MCF 10A (cell line): ENCODE results near the gene GIT2. TPM values are rescaled to one million over a fixed set of nuclear protein-coding genes. Genes with fewer than 3 reads are reported as not detected.

Experiments used
- BruUV-seq: library from RNA; stranded (reverse); fragments of 400-500 nt; replicated peaks from 2 replicates; lab custom pipeline; 2021; lab: Mats Ljungman, UMichigan
- CTCF ChIA-PET: fragments of 300-600 bp; sonication (Branson Sonifier 250); formaldehyde crosslinking; extraction: SDS; loops from one replicate; lab custom pipeline; 2021; ENCODE audit warnings: antibody characterized with exemption, inconsistent platforms; lab: Yijun Ruan, JAX
- POLR2A ChIA-PET: fragments of 300-600, 350-650 bp; sonication (Branson Sonifier 250); formaldehyde crosslinking; extraction: SDS; loops from one replicate; lab custom pipeline; 2020; ENCODE audit warnings: antibody characterized with exemption, inconsistent platforms; lab: Yijun Ruan, JAX
- DNase-seq: peaks from one replicate; pipeline ENCODE4 v3.0.0-alpha.2; 2018; ENCODE audit not compliant: unreplicated experiment
- H3K27ac Mint-ChIP-seq: one replicate; pipeline ENCODE4 v1.8.0; 2022; ENCODE audit warnings: mild to moderate bottlenecking, low read depth, mixed read lengths; ENCODE audit not compliant: unreplicated experiment
- H3K27me3 Mint-ChIP-seq: one replicate; pipeline ENCODE4 v1.8.0; 2022; ENCODE audit warnings: mixed read lengths; ENCODE audit not compliant: insufficient read depth, unreplicated experiment
- H3K36me3 Mint-ChIP-seq: one replicate; pipeline ENCODE4 v1.8.0; 2022; ENCODE audit warnings: mild to moderate bottlenecking, moderate library complexity, mixed read lengths; ENCODE audit not compliant: insufficient read depth, unreplicated experiment
- H3K4me1 Mint-ChIP-seq: one replicate; pipeline ENCODE4 v1.8.0; 2022; ENCODE audit warnings: mixed read lengths; ENCODE audit not compliant: insufficient read depth, unreplicated experiment
- H3K4me3 Mint-ChIP-seq: one replicate; pipeline ENCODE4 v1.8.0; 2022; ENCODE audit warnings: mild to moderate bottlenecking, moderate library complexity, mixed read lengths; ENCODE audit not compliant: unreplicated experiment
- H3K9me3 Mint-ChIP-seq: one replicate; pipeline ENCODE4 v1.8.0; 2022; ENCODE audit warnings: mixed read lengths; ENCODE audit not compliant: unreplicated experiment
- CTCF ChIP-seq: fragments of 200-600 bp; IDR thresholded peaks from one replicate; pipeline ENCODE4 v1.8.0; 2022; ENCODE audit warnings: antibody characterized with exemption, mild to moderate bottlenecking; ENCODE audit not compliant: unreplicated experiment
- intact Hi-C: fragments of 100-400 bp; cut with micrococcal nuclease; formaldehyde crosslinking; loops from 2 replicates; pipeline ENCODE4 v1.14.1; 2022
- total RNA-seq: library from RNA; stranded (reverse); gene quantifications from 2 replicates; pipeline ENCODE4 v1.2.3, GENCODE V29; 2022

The GIT2 gene
- total RNA-seq, 1 experiment from 2014 or later, result 30.0 TPM

DNA sequence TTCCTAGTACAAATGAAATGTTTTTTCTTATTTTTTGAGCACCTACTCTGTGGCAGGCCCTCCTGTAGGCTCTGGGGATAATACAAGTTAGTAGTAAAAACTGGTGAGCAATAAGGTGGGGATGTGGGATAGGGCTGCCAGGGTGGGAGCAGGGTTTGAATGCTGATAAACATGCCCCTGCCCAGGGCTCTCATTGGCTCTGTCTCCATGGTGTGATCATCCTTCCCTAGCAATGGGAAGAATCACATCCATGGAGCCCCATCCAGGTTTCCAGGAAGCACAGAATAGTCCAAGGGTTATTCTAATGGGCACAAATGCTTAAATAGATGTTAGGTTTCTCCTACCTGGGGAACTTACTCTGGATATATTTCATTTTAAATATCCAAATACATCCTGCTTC is 45.5 kb downstream of the GIT2 start:
- ChIA-PET POLR2A (interaction anchor here (1.9 kb wide), 1 partner anchor 32 kb away, joined by 4 read pairs; no protein-coding TSS in a partner anchor), CTCF (interaction anchor here (0.6 to 1.0 kb wide), 2 partner anchors 93 to 106 kb away, joined by 3 to 4 read pairs; no protein-coding TSS in a partner anchor)
- no TSS peak for BruUV-seq
- TF ChIP-seq CTCF, result no peak
- H3K27me3 Mint-ChIP-seq, result no peaks in the 10 kb centered on the region
- H3K4me1 Mint-ChIP-seq, result peaks cover 21% of the 10 kb centered on the region
- intact Hi-C loops, result loop anchor here (5.0 kb wide), 1 partner anchor 87 kb away; no protein-coding TSS in a partner anchor
- H3K36me3 Mint-ChIP-seq, result peaks cover 81% of the 10 kb centered on the region
- H3K9me3 Mint-ChIP-seq, result no peaks in the 10 kb centered on the region
- no peak for DNase-seq
- H3K4me3 Mint-ChIP-seq, result no peak overlapping the region
- peak overlapping the region; percentile 24 for H3K27ac Mint-ChIP-seq

GRCh38 chr12:109949089-109949488 is 47.1 kb downstream of the GIT2 start:
- intact Hi-C loops, result no loop called here
- BruUV-seq, result no TSS peak
- CTCF ChIA-PET, result no interaction called here
- TF ChIP-seq CTCF, result no peak
- H3K27ac Mint-ChIP-seq, result peak overlapping the region; percentile 35
- H3K27me3 Mint-ChIP-seq, result no peaks in the 10 kb centered on the region
- H3K36me3 Mint-ChIP-seq, result peaks cover 78% of the 10 kb centered on the region
- H3K4me3 Mint-ChIP-seq, result no peak overlapping the region
- peaks cover 21% of the 10 kb centered on the region for H3K4me1 Mint-ChIP-seq
- no peak for DNase-seq
- H3K9me3 Mint-ChIP-seq, result no peaks in the 10 kb centered on the region
- POLR2A ChIA-PET, result interaction anchor here (0.7 kb wide), 2 partner anchors 9 to 171 kb away, joined by 3 read pairs; no protein-coding TSS in a partner anchor

DNA sequence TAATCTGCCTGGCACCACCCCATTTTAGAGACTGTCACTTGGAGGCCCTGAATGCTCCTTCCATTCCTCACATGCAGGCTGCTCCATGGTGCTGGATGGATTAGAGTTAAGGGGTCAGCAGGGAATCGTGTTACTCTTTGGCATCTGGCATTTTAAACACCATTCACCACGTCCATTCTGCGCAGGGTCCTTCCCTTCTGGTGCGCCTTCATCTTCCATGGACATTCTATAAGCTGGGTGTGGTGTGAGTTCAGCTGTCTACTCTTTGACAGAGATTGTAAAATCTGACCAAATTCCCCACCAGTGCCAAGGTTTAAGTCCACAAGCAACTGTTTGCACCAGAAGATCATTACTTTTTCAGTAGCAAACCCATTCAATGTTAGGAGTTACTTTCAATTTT is 47.8 kb downstream of the GIT2 start:
- H3K36me3 Mint-ChIP-seq, result peaks cover 77% of the 10 kb centered on the region
- no peaks in the 10 kb centered on the region for H3K27me3 Mint-ChIP-seq
- intact Hi-C loops, result no loop called here
- H3K4me3 Mint-ChIP-seq, result no peak overlapping the region
- POLR2A ChIA-PET, result interaction anchor here (0.7 kb wide), 1 partner anchor 8 kb away, joined by 3 read pairs; no protein-coding TSS in a partner anchor
- CTCF ChIA-PET, result no interaction called here
- peaks cover 21% of the 10 kb centered on the region for H3K4me1 Mint-ChIP-seq
- DNase-seq, result no peak
- H3K27ac Mint-ChIP-seq, result peak overlapping the region; percentile 35
- no peak for TF ChIP-seq CTCF
- no peaks in the 10 kb centered on the region for H3K9me3 Mint-ChIP-seq
- no TSS peak for BruUV-seq

- no TSS peak for BruUV-seq
- intact Hi-C loops, result no loop called here
- POLR2A ChIA-PET, result no interaction called here
- Mint-ChIP-seq H3K27ac (no peak overlapping the region), H3K9me3 (no peaks in the 10 kb centered on the region), H3K4me3 (no peak overlapping the region), H3K36me3 (peaks cover 72% of the 10 kb centered on the region), H3K4me1 (peaks cover 18% of the 10 kb centered on the region), H3K27me3 (no peaks in the 10 kb centered on the region)
- TF ChIP-seq CTCF, result no peak
- no peak for DNase-seq
- CTCF ChIA-PET, result no interaction called here
Measured at GRCh38 chr12:109947521-109947920, 48.6 kb downstream of the GIT2 start.
